GM12874 (cell line): Measurements from ENCODE around the gene NTM.

Source experiments
- TF ChIP-seq, protein P1 (sequence below): IDR thresholded peaks from 2 replicates; pipeline ENCODE4 v1.5.1; 2011; ENCODE audit warnings: low read depth, mild to moderate bottlenecking, control low read depth, low read length, moderate library complexity; ENCODE audit not compliant: insufficient read depth

The NTM gene

DNA sequence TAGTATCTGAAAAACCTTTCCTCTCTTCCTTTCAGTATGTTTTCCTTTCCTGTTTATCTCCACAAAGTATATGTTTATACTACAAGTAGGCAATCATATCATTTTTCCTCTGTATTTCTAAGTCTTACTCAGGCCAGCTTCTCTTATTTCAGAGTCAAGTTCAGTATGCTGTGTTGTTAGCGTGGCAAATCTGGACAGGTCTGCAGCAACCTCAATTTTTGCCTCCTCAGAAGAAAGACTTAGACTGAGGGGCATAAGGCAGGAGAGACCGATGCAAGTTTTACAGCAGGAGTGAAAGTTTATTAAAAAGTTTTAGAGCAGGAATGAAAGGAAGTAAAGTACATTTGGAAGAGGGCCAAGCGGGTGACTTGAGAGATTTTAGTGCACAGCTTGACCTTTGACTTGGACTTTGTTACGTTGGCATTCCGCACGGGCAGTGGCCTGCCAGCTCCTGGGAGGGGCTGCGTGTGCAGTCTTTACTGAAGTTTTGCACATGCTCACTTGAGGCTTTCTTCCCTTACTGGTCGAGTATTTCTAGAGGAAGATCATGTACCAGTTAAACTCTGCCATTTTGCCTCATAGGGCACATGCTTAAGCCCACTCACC, 343.2 kb downstream of the NTM start:
- TF ChIP-seq, protein P1, sequence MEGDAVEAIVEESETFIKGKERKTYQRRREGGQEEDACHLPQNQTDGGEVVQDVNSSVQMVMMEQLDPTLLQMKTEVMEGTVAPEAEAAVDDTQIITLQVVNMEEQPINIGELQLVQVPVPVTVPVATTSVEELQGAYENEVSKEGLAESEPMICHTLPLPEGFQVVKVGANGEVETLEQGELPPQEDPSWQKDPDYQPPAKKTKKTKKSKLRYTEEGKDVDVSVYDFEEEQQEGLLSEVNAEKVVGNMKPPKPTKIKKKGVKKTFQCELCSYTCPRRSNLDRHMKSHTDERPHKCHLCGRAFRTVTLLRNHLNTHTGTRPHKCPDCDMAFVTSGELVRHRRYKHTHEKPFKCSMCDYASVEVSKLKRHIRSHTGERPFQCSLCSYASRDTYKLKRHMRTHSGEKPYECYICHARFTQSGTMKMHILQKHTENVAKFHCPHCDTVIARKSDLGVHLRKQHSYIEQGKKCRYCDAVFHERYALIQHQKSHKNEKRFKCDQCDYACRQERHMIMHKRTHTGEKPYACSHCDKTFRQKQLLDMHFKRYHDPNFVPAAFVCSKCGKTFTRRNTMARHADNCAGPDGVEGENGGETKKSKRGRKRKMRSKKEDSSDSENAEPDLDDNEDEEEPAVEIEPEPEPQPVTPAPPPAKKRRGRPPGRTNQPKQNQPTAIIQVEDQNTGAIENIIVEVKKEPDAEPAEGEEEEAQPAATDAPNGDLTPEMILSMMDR: no peak

DNA sequence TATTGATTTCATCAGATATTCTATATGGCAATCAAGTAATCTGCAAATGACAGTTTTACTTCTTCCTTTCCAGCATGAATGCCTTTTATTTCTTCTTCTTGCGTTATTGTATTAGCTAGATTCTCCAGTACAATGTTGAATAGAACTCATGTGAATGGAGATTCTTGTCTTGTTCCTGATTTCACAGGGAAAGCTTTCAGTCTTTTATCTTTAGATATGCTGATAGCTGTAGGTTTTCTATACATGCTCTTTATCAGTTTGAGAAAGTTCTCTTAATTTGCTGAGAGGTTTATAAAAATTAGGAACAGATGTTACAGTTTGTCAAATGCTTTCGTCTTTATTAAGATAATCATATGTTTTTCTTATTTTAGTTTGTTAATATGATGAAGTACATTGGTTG, 347.2 kb downstream of the NTM start:
- TF ChIP-seq, protein P1: no peak

DNA sequence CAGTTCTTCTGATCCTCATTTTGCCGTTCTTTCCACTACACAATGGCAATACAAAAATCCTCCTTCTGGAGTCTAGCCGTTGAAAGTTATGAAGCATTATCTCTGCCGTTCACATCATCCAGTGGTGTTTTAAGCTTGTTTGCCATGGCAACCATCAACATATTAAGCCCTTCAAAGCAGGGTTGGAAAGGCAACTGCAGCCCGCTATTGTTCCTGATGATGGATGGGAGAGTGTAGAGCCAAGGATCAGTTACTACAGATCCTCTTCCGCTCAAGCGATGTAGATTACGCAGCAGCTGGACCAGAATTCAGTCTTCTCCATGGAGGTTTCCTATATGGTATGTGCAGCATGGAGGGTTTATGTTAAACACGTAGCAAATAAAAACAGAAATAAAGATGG, 352.7 kb downstream of the NTM start:
- TF ChIP-seq, protein P1: no peak

DNA sequence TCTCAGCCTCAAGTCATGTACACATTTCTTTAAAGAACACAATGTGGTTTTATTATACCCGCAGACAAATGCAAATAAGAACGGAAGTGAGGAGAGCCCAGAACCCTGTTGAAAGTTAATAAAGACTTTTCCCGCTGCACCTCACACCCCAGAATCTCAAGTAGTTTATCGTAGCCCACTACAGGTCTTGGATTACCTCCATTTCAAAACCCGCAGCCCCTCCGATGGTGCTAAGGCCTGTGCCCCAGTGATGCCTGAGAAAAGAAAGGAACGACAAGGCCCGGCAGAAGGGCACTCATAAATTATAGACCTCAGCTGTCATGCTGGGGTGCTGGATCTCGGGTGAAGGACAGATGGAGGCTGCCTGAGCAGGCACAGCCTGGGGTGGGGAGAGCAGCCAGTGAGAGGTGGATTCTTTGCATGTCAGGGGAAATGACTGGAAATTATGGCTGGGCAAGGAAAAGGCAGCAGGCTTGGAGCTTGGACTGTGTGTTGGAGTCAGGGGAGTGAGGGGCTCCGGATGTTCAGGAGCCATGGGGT, 354.1 kb downstream of the NTM start:
- TF ChIP-seq, protein P1: no peak

DNA sequence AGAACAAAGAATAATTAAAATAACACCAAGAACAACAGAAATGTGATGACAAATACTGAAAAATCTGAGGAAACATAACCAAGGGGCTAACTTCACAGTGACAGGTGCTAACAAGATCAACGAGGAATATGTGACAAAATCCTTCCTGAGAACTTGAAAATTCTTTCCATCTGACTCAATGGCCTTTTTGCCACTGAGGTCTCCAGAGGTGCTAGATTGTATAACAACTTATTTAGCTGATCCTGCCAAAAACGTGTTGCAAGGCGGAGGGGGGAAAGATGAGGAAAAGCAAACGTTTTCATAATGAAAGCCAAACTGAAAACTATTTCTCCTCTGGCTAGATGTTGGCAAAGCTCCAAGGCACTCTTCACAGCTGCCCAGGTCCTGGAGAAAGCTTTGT, 364.5 kb downstream of the NTM start:
- TF ChIP-seq, protein P1: no peak

DNA sequence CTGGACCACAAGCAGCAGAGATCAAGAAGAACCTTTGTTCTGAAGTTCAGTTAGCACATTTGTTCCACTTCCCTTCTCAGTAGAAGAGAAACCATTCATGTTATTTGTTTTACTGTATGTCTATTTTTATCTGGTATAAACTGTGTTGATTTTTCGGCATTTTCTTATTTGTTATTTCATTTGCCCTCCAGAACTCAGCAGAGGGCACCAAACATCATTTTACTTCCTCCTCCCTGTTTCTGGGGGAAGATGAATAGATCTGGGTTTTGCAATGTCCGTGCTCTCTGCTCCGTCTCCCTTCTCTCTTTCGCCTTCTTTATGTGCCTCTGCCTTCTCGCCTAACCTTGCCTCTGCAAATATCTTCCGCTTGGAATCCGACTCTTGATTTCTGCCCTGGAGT, 366.9 kb downstream of the NTM start:
- TF ChIP-seq, protein P1: no peak

DNA sequence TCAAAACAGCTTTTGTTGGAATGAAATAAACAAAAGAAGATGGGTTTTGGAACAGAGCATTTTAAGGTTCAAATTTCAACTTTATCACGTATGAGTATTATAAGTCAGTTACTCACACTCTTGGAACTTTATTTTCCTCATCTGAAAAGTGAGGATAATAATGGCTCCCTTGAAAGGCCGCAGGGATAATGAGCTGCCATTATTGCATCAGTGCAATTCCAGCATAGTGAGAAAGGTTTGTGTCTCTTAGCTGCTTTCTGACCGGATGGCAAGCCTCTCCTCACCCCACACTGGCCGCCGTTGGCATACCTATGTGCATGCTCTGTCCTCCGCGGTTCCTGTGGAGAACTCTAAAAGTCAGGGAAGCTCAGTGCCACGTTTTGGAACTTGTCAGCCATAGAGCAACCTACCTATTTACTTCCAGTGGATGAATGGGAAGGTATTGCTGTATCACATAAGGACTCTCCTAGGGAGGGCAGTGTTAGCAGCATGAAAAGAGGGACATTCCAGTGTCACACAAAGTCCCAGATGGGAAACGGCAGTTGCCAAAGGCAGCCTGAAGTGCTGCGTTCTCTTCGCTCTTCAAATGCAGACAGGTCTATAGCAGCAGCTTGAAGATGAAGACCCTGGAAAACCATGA, 368.9 kb downstream of the NTM start:
- TF ChIP-seq, protein P1: no peak
